MCF 10A (cell line): ENCODE results near the gene PLEKHO1. TPM values are rescaled to one million over a fixed set of nuclear protein-coding genes. Genes with fewer than 3 reads are reported as not detected.

Experiments
- BruUV-seq: library from RNA; stranded (reverse); fragments of 400-500 nt; replicated peaks from 2 replicates; lab custom pipeline; 2021; lab: Mats Ljungman, UMichigan
- CTCF ChIA-PET: fragments of 300-600 bp; sonication (Branson Sonifier 250); formaldehyde crosslinking; extraction: SDS; loops from one replicate; lab custom pipeline; 2021; ENCODE audit warnings: antibody characterized with exemption, inconsistent platforms; lab: Yijun Ruan, JAX
- POLR2A ChIA-PET: fragments of 300-600, 350-650 bp; sonication (Branson Sonifier 250); formaldehyde crosslinking; extraction: SDS; loops from one replicate; lab custom pipeline; 2020; ENCODE audit warnings: antibody characterized with exemption, inconsistent platforms; lab: Yijun Ruan, JAX
- DNase-seq: peaks from one replicate; pipeline ENCODE4 v3.0.0-alpha.2; 2018; ENCODE audit not compliant: unreplicated experiment
- H3K27ac Mint-ChIP-seq: one replicate; pipeline ENCODE4 v1.8.0; 2022; ENCODE audit warnings: mild to moderate bottlenecking, low read depth, mixed read lengths; ENCODE audit not compliant: unreplicated experiment
- H3K27me3 Mint-ChIP-seq: one replicate; pipeline ENCODE4 v1.8.0; 2022; ENCODE audit warnings: mixed read lengths; ENCODE audit not compliant: insufficient read depth, unreplicated experiment
- H3K36me3 Mint-ChIP-seq: one replicate; pipeline ENCODE4 v1.8.0; 2022; ENCODE audit warnings: mild to moderate bottlenecking, moderate library complexity, mixed read lengths; ENCODE audit not compliant: insufficient read depth, unreplicated experiment
- H3K4me1 Mint-ChIP-seq: one replicate; pipeline ENCODE4 v1.8.0; 2022; ENCODE audit warnings: mixed read lengths; ENCODE audit not compliant: insufficient read depth, unreplicated experiment
- H3K4me3 Mint-ChIP-seq: one replicate; pipeline ENCODE4 v1.8.0; 2022; ENCODE audit warnings: mild to moderate bottlenecking, moderate library complexity, mixed read lengths; ENCODE audit not compliant: unreplicated experiment
- H3K9me3 Mint-ChIP-seq: one replicate; pipeline ENCODE4 v1.8.0; 2022; ENCODE audit warnings: mixed read lengths; ENCODE audit not compliant: unreplicated experiment
- CTCF ChIP-seq: fragments of 200-600 bp; IDR thresholded peaks from one replicate; pipeline ENCODE4 v1.8.0; 2022; ENCODE audit warnings: antibody characterized with exemption, mild to moderate bottlenecking; ENCODE audit not compliant: unreplicated experiment
- intact Hi-C: fragments of 100-400 bp; cut with micrococcal nuclease; formaldehyde crosslinking; loops from 2 replicates; pipeline ENCODE4 v1.14.1; 2022
- total RNA-seq: library from RNA; stranded (reverse); gene quantifications from 2 replicates; pipeline ENCODE4 v1.2.3, GENCODE V29; 2022

The PLEKHO1 gene
- total RNA-seq, 1 experiment from 2014 or later, result 1.9 TPM

GRCh38 chr1:150162862-150163706, 13.4 kb downstream of the PLEKHO1 start:
- Mint-ChIP-seq H3K27ac (peak overlapping the region; percentile 84), H3K4me1 (peaks cover 14% of the 10 kb centered on the region), H3K27me3 (no peaks in the 10 kb centered on the region), H3K4me3 (peak overlapping the region; percentile 69), H3K9me3 (no peaks in the 10 kb centered on the region), H3K36me3 (no peaks in the 10 kb centered on the region)
- CTCF ChIA-PET, result interaction anchor here (0.5 to 13.7 kb wide), 8 partner anchors 19 to 304 kb away, joined by 3 to 223 read pairs (median 3); no protein-coding TSS in a partner anchor
- DNase-seq, result peak; percentile 97
- TF ChIP-seq CTCF, result peak; percentile 25
- BruUV-seq, result no TSS peak
- POLR2A ChIA-PET, result interaction anchor here (0.6 to 2.4 kb wide), 9 partner anchors 11 to 235 kb away, joined by 3 to 10 read pairs (median 3); partner anchors contain the start of genes OTUD7B, PLEKHO1 and VPS45
- intact Hi-C loops, result no loop called here

GRCh38 chr1:150164224-150164623, 14.5 kb downstream of the PLEKHO1 start:
- Mint-ChIP-seq H3K27ac (no peak overlapping the region), H3K9me3 (no peaks in the 10 kb centered on the region), H3K4me3 (no peak overlapping the region), H3K4me1 (peaks cover 14% of the 10 kb centered on the region), H3K27me3 (no peaks in the 10 kb centered on the region), H3K36me3 (no peaks in the 10 kb centered on the region)
- no peak for DNase-seq
- intact Hi-C loops, result no loop called here
- ChIA-PET POLR2A (interaction anchor here (0.6 to 1.6 kb wide), 3 partner anchors 91 to 96 kb away, joined by 3 to 5 read pairs (median 3); partner anchors contain the start of gene VPS45), CTCF (interaction anchor here (0.9 to 13.7 kb wide), 5 partner anchors 13 to 90 kb away, joined by 3 to 223 read pairs (median 9); partner anchors contain the start of gene PLEKHO1)
- TF ChIP-seq CTCF, result no peak
- BruUV-seq, result no TSS peak

GRCh38 chr1:150164779-150165178, 15.1 kb downstream of the PLEKHO1 start:
- no TSS peak for BruUV-seq
- no peaks in the 10 kb centered on the region for H3K36me3 Mint-ChIP-seq
- H3K9me3 Mint-ChIP-seq, result no peaks in the 10 kb centered on the region
- no peak overlapping the region for H3K27ac Mint-ChIP-seq
- DNase-seq, result no peak
- H3K4me1 Mint-ChIP-seq, result peaks cover 14% of the 10 kb centered on the region
- no peak for TF ChIP-seq CTCF
- H3K27me3 Mint-ChIP-seq, result no peaks in the 10 kb centered on the region
- ChIA-PET POLR2A (interaction anchor here (0.6 to 1.2 kb wide), 2 partner anchors 92 to 97 kb away, joined by 3 read pairs; partner anchors contain the start of gene VPS45), CTCF (interaction anchor here (0.9 to 13.7 kb wide), 9 partner anchors 13 to 97 kb away, joined by 4 to 223 read pairs (median 5); partner anchors contain the start of genes PLEKHO1 and VPS45)
- no peak overlapping the region for H3K4me3 Mint-ChIP-seq
- intact Hi-C loops, result no loop called here
